Pons (tissue), 1 donor: Measurements from ENCODE around the gene DCUN1D3.
A peak's percentile ranks its signal among the peaks of the same experiment; 100 is the strongest.

Source experiments
- DNase-seq: peaks from one replicate; pipeline ENCODE4 v3.0.0-alpha.2; 2016; ENCODE audit warnings: low spot score

The DCUN1D3 gene

GRCh38 chr16:20918486-20919239 is 18.5 kb upstream of the DCUN1D3 start:
- no peak for DNase-seq

GRCh38 chr16:20916942-20917341 is 16.8 kb upstream of the DCUN1D3 start:
- peak; percentile 32 for DNase-seq

- no peak for DNase-seq
Observed at GRCh38 chr16:20916289-20916688, 16.1 kb upstream of the DCUN1D3 start.

DNA sequence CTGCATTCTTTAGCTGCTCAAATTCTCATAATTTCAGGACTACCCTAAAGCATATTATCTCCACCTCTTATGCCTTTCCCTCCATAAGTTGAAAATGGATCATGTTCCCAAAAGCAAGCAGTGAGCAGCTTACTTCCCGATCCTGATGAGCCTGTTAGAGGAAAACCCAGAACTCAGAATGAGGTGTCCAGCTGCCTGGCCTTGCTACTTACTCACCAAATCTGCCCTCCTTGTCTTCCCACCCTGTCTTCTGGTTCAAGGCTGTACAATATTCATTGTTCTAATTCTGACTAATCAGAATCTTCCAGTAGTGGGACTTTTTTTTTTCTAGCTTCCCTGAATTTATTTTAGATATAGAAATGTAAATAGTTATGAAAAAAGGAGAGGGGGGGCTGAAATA is 11.2 kb upstream of the DCUN1D3 start:
- DNase-seq = no peak

GRCh38 chr16:20910781-20911321 is 10.7 kb upstream of the DCUN1D3 start:
- no peak for DNase-seq

- DNase-seq = no peak
Observed at GRCh38 chr16:20906341-20907255, 6.4 kb upstream of the DCUN1D3 start.

DNA sequence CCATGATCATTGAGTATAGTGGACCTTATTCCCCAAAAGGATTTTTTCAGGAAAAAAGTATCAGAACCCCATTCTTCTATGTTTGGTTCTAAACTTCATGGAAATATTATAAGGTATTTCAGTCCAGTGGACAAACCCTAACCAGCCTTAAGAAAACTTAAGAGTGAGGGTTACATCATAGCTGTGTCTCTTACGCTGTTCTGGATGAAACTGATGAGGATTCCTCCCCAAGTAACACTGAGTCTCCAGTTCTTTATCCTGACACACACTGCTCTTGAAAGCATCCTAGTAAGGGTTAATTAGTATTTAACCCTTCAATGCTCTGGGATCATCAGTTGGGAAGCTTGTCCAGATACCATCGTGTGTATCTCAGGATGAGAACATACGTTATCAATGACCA is 5.4 kb upstream of the DCUN1D3 start:
- DNase-seq = no peak

DNA sequence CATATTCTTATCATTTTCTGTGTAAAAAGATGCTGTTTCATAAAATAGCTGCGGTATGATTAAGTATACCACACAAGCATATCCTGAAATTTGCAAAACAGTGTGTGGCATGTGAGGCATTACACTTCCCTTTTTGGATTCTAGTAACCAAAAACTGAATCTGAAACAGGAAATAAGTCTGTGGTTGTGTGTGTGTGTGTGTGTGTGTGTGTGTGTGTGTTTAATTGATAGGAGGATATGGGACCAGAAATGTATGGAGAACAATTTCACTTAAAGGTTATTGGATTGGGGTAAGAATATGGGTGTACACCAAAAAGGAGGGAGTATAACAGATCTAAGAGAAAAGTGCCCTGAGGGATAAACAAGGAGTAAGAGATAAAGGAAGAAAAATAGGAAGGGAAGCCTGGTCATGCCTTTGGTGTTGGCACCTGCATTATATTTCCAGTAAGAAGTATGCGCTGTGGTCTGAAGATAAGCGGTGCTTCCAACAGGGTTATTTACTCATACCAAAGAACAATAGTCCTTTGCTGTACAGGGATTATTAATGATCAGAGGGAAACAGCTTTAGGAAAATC is 4.4 kb upstream of the DCUN1D3 start:
- peak; percentile 59 for DNase-seq

GRCh38 chr16:20903899-20904506 is 3.8 kb upstream of the DCUN1D3 start:
- no peak for DNase-seq

DNA sequence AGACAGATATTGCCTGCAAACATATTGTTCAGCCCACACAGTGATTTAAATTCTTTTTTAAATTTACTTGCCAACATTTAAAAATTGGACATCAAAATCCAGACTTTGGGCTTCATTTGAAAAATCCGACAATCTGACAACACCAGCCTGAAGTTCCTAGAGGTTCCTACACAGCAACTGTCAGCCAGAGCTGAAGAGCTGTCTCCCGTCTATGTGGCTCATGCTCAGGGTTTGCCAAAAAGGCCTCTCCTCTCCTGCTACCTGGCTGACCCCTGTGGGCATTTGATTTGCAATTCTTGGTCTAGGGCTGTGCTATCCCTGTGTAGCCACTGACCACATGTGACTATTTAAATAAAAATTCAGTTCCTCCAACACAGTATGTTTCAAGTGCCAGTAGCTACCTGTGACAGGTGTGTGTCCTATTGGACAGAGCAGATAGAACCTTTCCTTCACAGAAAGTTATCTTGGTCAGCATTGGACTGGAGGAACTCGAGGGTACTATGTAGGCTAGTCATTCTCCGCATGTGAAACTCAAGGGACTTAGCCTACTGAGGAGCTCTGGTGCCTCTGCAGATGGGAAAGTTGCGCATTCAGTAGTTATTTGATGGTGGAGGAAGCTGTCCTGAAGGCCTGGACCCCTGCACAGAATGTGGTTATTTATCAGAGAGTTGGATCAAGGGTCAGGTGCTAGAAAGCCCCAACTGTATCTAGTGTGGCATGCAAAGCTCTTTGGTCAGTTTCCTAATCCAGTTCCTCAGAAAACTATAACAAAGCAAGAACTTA is 3.1 kb upstream of the DCUN1D3 start:
- no peak for DNase-seq

GRCh38 chr16:20902426-20902825 is 2.3 kb upstream of the DCUN1D3 start:
- no peak for DNase-seq

GRCh38 chr16:20901436-20902112 is 1.4 kb upstream of the DCUN1D3 start:
- peak; percentile 77 for DNase-seq

DNA sequence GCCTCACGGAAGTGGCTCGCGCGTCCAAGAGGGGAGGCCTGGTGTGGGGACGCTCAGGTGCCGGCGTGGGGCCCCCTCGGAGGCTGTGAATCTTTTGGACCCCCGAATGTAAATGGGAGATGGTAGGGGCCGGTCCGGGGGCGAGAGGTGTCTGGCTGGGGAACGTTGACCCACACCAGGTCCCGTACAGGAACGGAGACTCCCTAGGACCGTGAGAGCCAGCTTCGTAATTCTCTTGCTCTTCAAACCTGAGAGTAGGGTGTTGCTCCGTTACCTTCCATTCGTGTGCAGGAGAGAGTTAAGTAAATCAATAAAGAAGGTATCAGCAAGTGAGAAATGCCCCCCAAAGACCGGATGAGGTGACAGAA is 894 bp upstream of the DCUN1D3 start:
- no peak for DNase-seq

DNA sequence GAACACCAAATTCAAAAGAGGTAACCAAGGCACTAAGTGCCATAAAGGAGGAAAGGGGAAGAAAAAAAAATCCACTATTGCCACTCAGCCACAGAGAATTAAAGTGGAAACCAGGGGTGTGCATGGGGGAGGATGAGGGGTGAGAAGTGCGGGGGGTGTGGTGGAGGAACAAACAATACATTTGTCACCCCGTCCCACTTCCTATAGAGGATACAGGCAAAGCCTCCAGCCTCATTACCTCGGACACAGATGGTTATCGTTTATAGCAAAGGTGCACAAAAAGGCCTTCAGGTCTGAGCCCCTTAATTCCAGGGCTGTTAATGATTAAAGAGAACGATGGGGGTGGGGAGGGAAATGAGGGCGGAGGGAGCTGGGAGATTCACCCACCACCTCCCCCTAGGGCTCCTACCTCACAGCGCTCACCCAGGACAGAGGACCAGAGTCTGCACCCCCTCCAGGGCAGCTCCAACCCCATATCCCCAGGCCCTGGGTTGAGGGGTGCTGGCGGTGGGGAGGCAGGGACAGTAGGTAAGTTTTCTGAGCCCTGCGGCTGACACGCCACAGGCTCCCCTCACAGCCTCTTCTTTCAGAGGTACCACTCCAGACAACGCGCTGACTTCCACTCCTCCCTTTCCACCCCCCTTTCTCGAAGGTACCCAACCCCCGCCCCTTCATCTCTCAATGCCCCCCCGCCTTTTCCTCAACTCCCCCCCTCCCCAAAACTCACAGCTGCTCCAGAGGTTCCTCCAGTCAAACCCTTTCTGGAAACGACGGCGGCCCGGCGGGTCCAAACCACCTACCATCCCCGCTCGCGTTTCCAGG is 470 bp downstream of the DCUN1D3 start:
- DNase-seq = peak; percentile 32

DNA sequence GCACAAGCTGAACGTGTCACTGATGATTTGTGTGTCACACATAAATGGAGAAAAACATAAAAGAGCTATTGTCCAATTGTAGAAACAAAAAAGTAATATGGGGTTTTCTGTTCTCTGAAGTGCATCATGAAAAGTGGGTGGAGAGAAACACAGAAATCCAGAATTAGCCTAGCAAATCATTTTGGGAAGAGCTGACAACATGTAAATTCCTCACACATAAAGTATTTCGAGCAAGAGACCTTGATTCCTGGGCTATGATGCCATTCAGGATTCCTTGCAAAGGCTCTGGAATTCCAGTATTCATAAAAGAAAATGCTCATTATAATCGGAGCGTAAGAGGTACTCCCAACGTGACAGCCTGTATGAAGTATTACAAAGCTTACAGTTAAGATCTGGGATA is 1.1 kb downstream of the DCUN1D3 start:
- peak; percentile 57 for DNase-seq

DNA sequence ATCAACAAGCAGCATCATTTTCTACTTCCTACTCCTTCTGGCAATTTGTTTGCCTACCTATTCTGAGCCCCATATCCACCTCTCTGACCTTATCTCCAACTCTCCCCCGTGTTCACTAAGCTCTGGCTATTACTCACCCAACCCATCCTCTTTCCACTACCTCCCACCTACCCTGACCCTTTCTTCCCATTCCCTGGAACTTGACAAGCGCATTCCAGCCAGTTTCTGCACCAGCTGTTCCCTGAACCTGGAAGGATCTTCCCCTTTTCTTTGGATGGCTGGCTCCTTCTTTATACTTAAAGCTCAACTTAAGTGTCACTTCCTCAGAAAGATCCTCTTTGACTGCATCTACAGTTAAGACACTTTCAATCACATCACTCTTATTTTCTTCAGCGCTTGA is 2.2 kb downstream of the DCUN1D3 start:
- DNase-seq = no peak

DNA sequence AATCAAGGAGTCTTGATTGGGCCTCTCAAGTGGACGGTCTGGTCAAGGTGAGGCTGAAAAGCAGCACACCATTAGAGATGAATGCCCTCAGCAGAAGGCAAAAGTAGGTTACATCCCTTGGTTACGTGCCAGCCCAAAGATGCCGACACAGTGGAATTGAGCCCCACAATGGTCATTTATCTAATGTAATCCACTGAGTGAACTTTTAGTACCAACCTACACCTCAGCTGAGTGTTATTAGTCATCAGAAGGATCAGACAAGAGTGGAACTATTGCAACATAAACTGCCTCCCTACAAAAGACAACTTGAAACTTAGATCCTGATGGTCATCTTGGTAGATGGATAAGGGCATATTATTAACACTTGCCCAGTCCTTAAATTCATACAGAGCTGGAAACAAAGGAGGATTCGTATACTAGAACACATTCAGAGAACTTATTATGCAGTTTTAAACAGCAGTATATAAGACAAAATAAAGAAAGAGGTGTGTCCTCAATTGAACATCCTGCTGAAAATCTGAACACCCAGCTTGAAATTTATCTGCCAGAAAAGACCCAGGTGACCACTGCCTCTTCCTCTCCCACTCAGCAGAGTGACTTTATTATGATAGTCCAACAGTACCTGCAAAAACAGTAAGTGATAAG is 2.8 kb downstream of the DCUN1D3 start:
- no peak for DNase-seq

DNA sequence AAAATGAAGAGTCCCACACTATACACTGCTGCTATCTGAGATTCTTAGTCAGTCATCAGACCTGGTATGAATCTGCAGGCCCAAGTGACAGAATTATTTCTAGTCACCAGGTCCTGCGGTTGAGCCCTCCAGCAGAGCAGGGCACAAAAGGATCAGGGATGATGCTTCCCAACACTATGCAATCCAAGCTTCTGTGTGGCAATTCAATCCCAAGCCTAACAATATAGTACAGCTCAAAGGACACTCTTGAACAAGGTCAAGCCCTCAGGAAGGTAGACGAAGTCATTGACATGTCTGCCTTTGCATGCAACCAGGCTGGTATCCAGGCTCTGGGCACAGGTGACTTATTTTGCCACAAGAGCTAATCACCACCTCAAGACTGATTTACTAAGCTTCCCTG is 5.8 kb downstream of the DCUN1D3 start:
- no peak for DNase-seq

DNA sequence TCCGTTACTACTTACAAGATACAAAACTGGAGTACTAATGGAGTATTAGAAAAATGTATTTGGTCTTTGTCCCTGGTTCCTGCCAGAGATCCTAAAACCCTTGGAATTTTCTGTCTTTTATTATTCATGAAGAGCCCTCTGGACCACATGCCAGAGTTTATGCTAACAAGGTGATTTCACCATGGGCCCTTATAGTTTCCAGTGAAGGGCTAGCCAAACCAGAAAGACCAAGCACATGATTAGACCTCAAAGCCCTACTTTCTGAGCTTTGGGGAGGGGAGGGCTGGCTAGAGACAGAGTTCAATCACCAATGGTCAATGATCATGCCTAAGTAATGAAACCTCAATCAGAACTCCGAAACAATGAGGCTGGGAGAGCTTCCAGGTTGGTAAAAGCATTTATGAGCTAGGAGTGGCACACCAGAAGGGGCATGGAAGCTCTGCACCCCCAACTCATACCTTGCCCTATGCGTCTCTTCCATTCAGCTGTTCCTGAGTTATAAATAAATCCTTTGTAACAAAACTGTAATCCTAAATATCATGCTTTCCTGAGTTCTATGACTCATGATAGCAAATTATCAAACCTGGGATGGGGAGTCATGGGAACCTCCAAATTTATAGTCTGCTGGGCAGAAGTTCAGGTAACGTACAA is 10.4 kb downstream of the DCUN1D3 start:
- DNase-seq = no peak
